HepG2 (cell line): ENCODE results near the gene AP4S1. TPM values are rescaled to one million over a fixed set of nuclear protein-coding genes. Genes with fewer than 3 reads are reported as not detected.

Source experiments
- ATAC-seq: fragments of 200-7000 bp; cut with Tn5 transposase; 3 replicates; pipeline ENCODE4 v1.9.1; 2020; ENCODE audit warnings: mild to moderate bottlenecking, moderate library complexity
- BruUV-seq: library from RNA; stranded (reverse); fragments of 400-500 nt; replicated peaks from 2 replicates; lab custom pipeline; 2021; lab: Mats Ljungman, UMichigan
- CTCF ChIA-PET: fragments of 300-600 bp; formaldehyde crosslinking; extraction: SDS; loops from one replicate; lab custom pipeline; 2021; ENCODE audit warnings: low total read pairs, inconsistent platforms, low intra/inter-chr PET ratio; lab: Yijun Ruan, JAX
- POLR2A ChIA-PET: fragments of 350-600 bp; sonication (Branson Sonifier 250); formaldehyde crosslinking; loops from one replicate; lab custom pipeline; 2020; ENCODE audit warnings: antibody characterized with exemption, inconsistent platforms; lab: Yijun Ruan, JAX
- DNase-seq: peaks from one replicate; pipeline ENCODE4 v3.0.0-alpha.2; 2015; ENCODE audit warnings: low spot score
- FAIRE-seq: peaks from 3 replicates; lab custom pipeline; 2011; peaks lifted over from hg19 to GRCh38; lab: Jason Lieb, UNC
- H2AFZ ChIP-seq: one replicate; pipeline ENCODE4 v1.6.1; 2011; ENCODE audit warnings: low read length, inconsistent platforms
- H3K27ac ChIP-seq: fragments of 300-600 bp; 3 replicates; pipeline ENCODE4 v1.8.0; 2011; ENCODE audit warnings: mixed run types, mild to moderate bottlenecking, mixed read lengths, low read length, inconsistent platforms; ENCODE audit not compliant: insufficient read depth; ENCODE audit errors: extremely low read length
- H3K27me3 ChIP-seq, 2 experiments: fragments of 200-600 bp in 1 of 2; 2 replicates in 1 of 2; 3 replicates in 1 of 2; pipeline versions ENCODE4 v1.6.0 to v1.8.0; 2011; ENCODE audit warnings: low read length in 2 of 2, mild to moderate bottlenecking in 2 of 2, moderate library complexity in 2 of 2, inconsistent platforms in 1 of 2; ENCODE audit not compliant: insufficient read depth in 2 of 2, control insufficient read depth in 1 of 2
- H3K36me3 ChIP-seq, 2 experiments: fragments of 200-600 bp in 1 of 2; replicated peaks in 1 of 2; 2 replicates in 1 of 2; 3 replicates in 1 of 2; pipeline versions ENCODE4 v1.5.1 to v1.8.0; 2011; ENCODE audit warnings: low read length in 2 of 2, inconsistent platforms in 1 of 2; ENCODE audit not compliant: insufficient read depth in 2 of 2, control insufficient read depth in 1 of 2
- H3K4me1 ChIP-seq: 2 replicates; pipeline ENCODE4 v1.5.1; 2012; ENCODE audit warnings: low read length, inconsistent platforms; ENCODE audit not compliant: insufficient read depth
- H3K4me2 ChIP-seq: 2 replicates; pipeline ENCODE4 v1.6.0; 2011; ENCODE audit warnings: low read depth, low read length, inconsistent platforms
- H3K4me3 ChIP-seq, 3 experiments: fragments of 200-600 bp in 1 of 3; sonication (generic), shearing (Covaris generic) in 1 of 3; replicated peaks in 1 of 3; 2 replicates each; pipeline ENCODE4 v1.5.1; 2011 to 2016; ENCODE audit warnings: low read length in 3 of 3, inconsistent platforms in 2 of 3, low read depth in 2 of 3, mild to moderate bottlenecking in 2 of 3, control low read depth in 1 of 3, mixed read lengths in 1 of 3; ENCODE audit not compliant: insufficient read depth in 1 of 3
- H3K79me2 ChIP-seq: one replicate; pipeline ENCODE4 v1.6.1; 2011; ENCODE audit warnings: low read length, inconsistent platforms; ENCODE audit not compliant: insufficient read depth
- H3K9ac ChIP-seq: 2 replicates; pipeline ENCODE4 v1.6.0; 2011; ENCODE audit warnings: mild to moderate bottlenecking, low read depth, low read length, inconsistent platforms; ENCODE audit not compliant: insufficient read depth
- H3K9me3 ChIP-seq: 2 replicates; pipeline ENCODE4 v1.5.1; 2012; ENCODE audit warnings: mild to moderate bottlenecking, low read length
- H4K20me1 ChIP-seq: 2 replicates; pipeline ENCODE4 v1.6.0; 2011; ENCODE audit warnings: inconsistent platforms, mild to moderate bottlenecking, low read length, moderate library complexity; ENCODE audit not compliant: insufficient read depth
- CHD2 ChIP-seq: IDR thresholded peaks from 2 replicates; pipeline ENCODE4 v1.6.1; 2011; ENCODE audit warnings: low read depth, low read length, improper control_type of control experiment
- FOXP1 ChIP-seq, 2 experiments: fragments of 450-650 bp in 1 of 2; IDR thresholded peaks; 2 replicates each; pipeline ENCODE4 v1.6.1; 2017 to 2018; ENCODE audit warnings: antibody characterized with exemption in 1 of 2
- JUN ChIP-seq: sonication (generic); formaldehyde crosslinking; IDR thresholded peaks from 2 replicates; pipeline ENCODE4 v1.4.0; 2020; ENCODE audit warnings: mild to moderate bottlenecking, missing genetic modification reagents
- NFAT5 ChIP-seq: sonication (generic); formaldehyde crosslinking; IDR thresholded peaks from 2 replicates; pipeline ENCODE4 v1.4.0; 2020; ENCODE audit warnings: missing genetic modification reagents
- NKX3-1 ChIP-seq: sonication (generic); formaldehyde crosslinking; IDR thresholded peaks from 2 replicates; pipeline ENCODE4 v1.5.0; 2020; ENCODE audit warnings: missing genetic modification reagents
- RAD21 ChIP-seq: fragments of 450-650 bp; formaldehyde crosslinking; IDR thresholded peaks from 2 replicates; pipeline ENCODE4 v1.5.0; 2020; ENCODE audit warnings: mild to moderate bottlenecking
- THAP9 ChIP-seq: sonication (generic); formaldehyde crosslinking; IDR thresholded peaks from 2 replicates; pipeline ENCODE4; 2020; ENCODE audit warnings: missing genetic modification reagents, mild to moderate bottlenecking, borderline replicate concordance
- ZNF512B ChIP-seq: sonication (generic); formaldehyde crosslinking; IDR thresholded peaks from 2 replicates; pipeline ENCODE4 v1.5.1; 2020; ENCODE audit warnings: missing genetic modification reagents, mild to moderate bottlenecking, borderline replicate concordance
- ZNF549 ChIP-seq: sonication (generic); formaldehyde crosslinking; IDR thresholded peaks from 2 replicates; pipeline ENCODE4 v1.5.0; 2020; ENCODE audit warnings: missing genetic modification reagents
- ZNF75D ChIP-seq: sonication (generic); formaldehyde crosslinking; IDR thresholded peaks from 2 replicates; pipeline ENCODE4 v1.8.1; 2023; ENCODE audit warnings: missing genetic modification reagents, mild to moderate bottlenecking, borderline replicate concordance
- WGBS: methylation state at CpG from one replicate; pipeline ENCODE4 v1.1.6; 2017; ENCODE audit warnings: low lambda C conversion rate; 5-methylcytosine and 5-hydroxymethylcytosine counted together
- in situ Hi-C: cut with HindIII; loops from 2 replicates; pipeline ENCODE4 v1.10.0; 2017; ENCODE audit warnings: low pct_unique_long_range_greater_than_20kb; ENCODE audit not compliant: extremely low pct_ligation_motif_present
- intact Hi-C: fragments of 100-400 bp; cut with micrococcal nuclease; formaldehyde crosslinking; loops from one replicate; pipeline ENCODE4 v1.10.0; 2022; ENCODE audit not compliant: unreplicated experiment
- polyA plus RNA-seq, 8 experiments: library from polyadenylated mRNA; depleted of rRNA in 3 of 8; stranded (reverse) in 7 of 8; unstranded in 1 of 8; fragments of >200 nt; fragmentation: Illumina TruSeq in 4 of 8; extraction: Trizol in 4 of 8; gene quantifications; 2 replicates each; pipeline versions ENCODE4 v1.2.1 to v1.2.3, GENCODE V29; 2011 to 2016; ENCODE audit warnings: low read depth in 4 of 8, missing spikeins in 1 of 8, mixed read lengths in 1 of 8; ENCODE audit not compliant: insufficient read depth in 1 of 8
- total RNA-seq, 5 experiments: library from RNA; depleted of rRNA; stranded (reverse); fragments of >200 nt; fragmentation: Illumina TruSeq; extraction: Trizol; gene quantifications; 2 replicates each; pipeline ENCODE4 v1.2.3, GENCODE V29; 2016; ENCODE audit warnings: low read depth in 1 of 5

The AP4S1 gene
- total and polyA plus RNA-seq, 2 of the 13 experiments (the other 11 are each of a cell fraction or from before 2014, with no cell fraction given), result 3.9 to 21.1 TPM

GRCh38 chr14:30999038-30999773 lies 26.2 kb upstream of the AP4S1 start:
- Histone ChIP-seq H3K4me3 (no peak overlapping the region), H3K9ac (no peak overlapping the region), H3K79me2 (peaks cover 94% of the 10 kb centered on the region), H3K27me3 (no peaks in the 10 kb centered on the region), H4K20me1 (peaks cover 61% of the 10 kb centered on the region), H3K4me1 (no peaks in the 10 kb centered on the region), H3K27ac (no peak overlapping the region), H3K4me2 (no peak overlapping the region), H3K36me3 (peaks cover 26 to 64% of the 10 kb centered on the region in 2 experiments), H3K9me3 (peaks cover 18% of the 10 kb centered on the region), H2AFZ (no peak overlapping the region)
- intact Hi-C loops, result no loop called here
- ChIA-PET CTCF (no interaction called here), POLR2A (interaction anchor here (1.2 kb wide), 1 partner anchor 27 kb away, joined by 6 read pairs; the partner anchor contains the start of gene STRN3)
- BruUV-seq, result no TSS peak
- WGBS, result 96% methylated on average over 6 of the region's 6 CpGs
- no peak for ATAC-seq
- in situ Hi-C loops, result no loop called here
- DNase-seq, result no peak
- no peak for FAIRE-seq
- TF ChIP-seq ZNF549, result 0 out of 2 replicates have a peak, but pooled peaks have one; percentile 20
- TF ChIP-seq NKX3-1 (CRISPR knock-in tag), result 0 out of 2 replicates have a peak, but pooled peaks have one; percentile 49
- no peak for TF ChIP-seq FOXP1 (IDR thresholded peaks at IDR 0.05)
- TF ChIP-seq FOXP1 (CRISPR knock-in tag; IDR thresholded peaks at IDR 0.05), result no peak
- TF ChIP-seq RAD21, result no peak
- TF ChIP-seq JUN (CRISPR knock-in tag), result no peak
- TF ChIP-seq THAP9 (CRISPR knock-in tag), result no peak
- TF ChIP-seq CHD2, result no peak
- TF ChIP-seq ZNF512B, result no peak
- TF ChIP-seq ZNF75D (CRISPR knock-in tag), result no peak
- no peak for TF ChIP-seq NFAT5 (CRISPR knock-in tag)
